A549 (cell line): ENCODE measurements around the gene SRPK1.

Experiments used
- CBX8 ChIP-seq: fragments of 200-600 bp; sonication (generic); IDR thresholded peaks from 2 replicates; pipeline ENCODE4 v1.6.1; 2016
- CHD2 ChIP-seq: fragments of 150-350 bp; IDR thresholded peaks from 2 replicates; pipeline ENCODE4 v1.6.1; 2014; ENCODE audit warnings: low read length; ENCODE audit not compliant: partially characterized antibody
- EP300 ChIP-seq, 2 experiments: fragments of >200 bp; sonication (Bioruptor Twin); formaldehyde crosslinking; IDR thresholded peaks; 2 replicates in 1 of 2; 3 replicates in 1 of 2; pipeline ENCODE4 v1.6.1; 2016 to 2017
- JUN ChIP-seq, 2 experiments: fragments of >200 bp; sonication (Bioruptor Twin); formaldehyde crosslinking; IDR thresholded peaks; 2 replicates in 1 of 2; 3 replicates in 1 of 2; pipeline ENCODE4 v1.6.1; 2016 to 2017
- KDM1A ChIP-seq: fragments of 200-600 bp; sonication (generic); IDR thresholded peaks from 2 replicates; pipeline ENCODE4 v1.6.1; 2016; ENCODE audit warnings: low read depth, mild to moderate bottlenecking
- MAZ ChIP-seq: fragments of 150-350 bp; IDR thresholded peaks from 2 replicates; pipeline ENCODE4 v1.6.1; 2014; ENCODE audit warnings: antibody characterized with exemption, low read depth, low read length, borderline replicate concordance
- NR3C1 ChIP-seq: fragments of >200 bp; sonication (Bioruptor Twin); formaldehyde crosslinking; IDR thresholded peaks from 3 replicates; pipeline ENCODE4 v1.6.1; 2017
- RCOR1 ChIP-seq: fragments of 150-350 bp; IDR thresholded peaks from 2 replicates; pipeline ENCODE4 v1.6.1; 2014; ENCODE audit warnings: antibody characterized with exemption, low read length, low read depth
- USF2 ChIP-seq: fragments of 450-650 bp; IDR thresholded peaks from 2 replicates; pipeline ENCODE4 v1.6.1; 2014; ENCODE audit warnings: antibody characterized with exemption
- TF ChIP-seq, protein P1 (sequence below): fragments of >200 bp; sonication (Bioruptor Twin); formaldehyde crosslinking; IDR thresholded peaks from 3 replicates; pipeline ENCODE4 v1.5.1; 2016
- TF ChIP-seq, protein P2 (sequence below): fragments of >200 bp; sonication (Bioruptor Twin); formaldehyde crosslinking; IDR thresholded peaks from 3 replicates; pipeline ENCODE4 v1.6.1; 2016

DNA sequence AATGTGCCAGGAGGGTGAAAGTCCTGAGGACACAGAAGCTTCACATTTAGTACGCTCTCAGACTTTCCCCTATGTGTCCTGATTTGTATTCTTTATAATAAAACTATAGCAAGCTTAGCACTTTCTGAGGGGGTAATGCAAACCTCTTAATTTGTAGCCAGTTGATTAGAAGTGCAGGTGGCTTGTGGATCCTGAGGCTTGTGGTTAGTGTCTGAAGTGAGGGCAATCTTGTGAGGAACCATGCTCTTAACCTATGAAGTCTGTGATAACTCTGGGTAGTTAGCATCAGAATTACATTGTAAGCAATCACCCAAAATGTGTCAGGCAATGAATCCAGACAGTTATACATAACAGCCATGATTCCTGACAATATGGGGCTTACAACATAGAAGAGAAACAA, 64.6 kb downstream of the SRPK1 start:
- no peak for TF ChIP-seq MAZ
- no peak for TF ChIP-seq USF2
- TF ChIP-seq KDM1A, result no peak
- TF ChIP-seq, protein P1, sequence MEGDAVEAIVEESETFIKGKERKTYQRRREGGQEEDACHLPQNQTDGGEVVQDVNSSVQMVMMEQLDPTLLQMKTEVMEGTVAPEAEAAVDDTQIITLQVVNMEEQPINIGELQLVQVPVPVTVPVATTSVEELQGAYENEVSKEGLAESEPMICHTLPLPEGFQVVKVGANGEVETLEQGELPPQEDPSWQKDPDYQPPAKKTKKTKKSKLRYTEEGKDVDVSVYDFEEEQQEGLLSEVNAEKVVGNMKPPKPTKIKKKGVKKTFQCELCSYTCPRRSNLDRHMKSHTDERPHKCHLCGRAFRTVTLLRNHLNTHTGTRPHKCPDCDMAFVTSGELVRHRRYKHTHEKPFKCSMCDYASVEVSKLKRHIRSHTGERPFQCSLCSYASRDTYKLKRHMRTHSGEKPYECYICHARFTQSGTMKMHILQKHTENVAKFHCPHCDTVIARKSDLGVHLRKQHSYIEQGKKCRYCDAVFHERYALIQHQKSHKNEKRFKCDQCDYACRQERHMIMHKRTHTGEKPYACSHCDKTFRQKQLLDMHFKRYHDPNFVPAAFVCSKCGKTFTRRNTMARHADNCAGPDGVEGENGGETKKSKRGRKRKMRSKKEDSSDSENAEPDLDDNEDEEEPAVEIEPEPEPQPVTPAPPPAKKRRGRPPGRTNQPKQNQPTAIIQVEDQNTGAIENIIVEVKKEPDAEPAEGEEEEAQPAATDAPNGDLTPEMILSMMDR, result no peak
- TF ChIP-seq NR3C1, result no peak
- TF ChIP-seq JUN (IDR thresholded peaks at IDR 0.05), result no peak
- no peak for TF ChIP-seq RCOR1
- no peak for TF ChIP-seq CBX8
- no peak for TF ChIP-seq EP300 (IDR thresholded peaks at IDR 0.05)
- TF ChIP-seq, protein P2, sequence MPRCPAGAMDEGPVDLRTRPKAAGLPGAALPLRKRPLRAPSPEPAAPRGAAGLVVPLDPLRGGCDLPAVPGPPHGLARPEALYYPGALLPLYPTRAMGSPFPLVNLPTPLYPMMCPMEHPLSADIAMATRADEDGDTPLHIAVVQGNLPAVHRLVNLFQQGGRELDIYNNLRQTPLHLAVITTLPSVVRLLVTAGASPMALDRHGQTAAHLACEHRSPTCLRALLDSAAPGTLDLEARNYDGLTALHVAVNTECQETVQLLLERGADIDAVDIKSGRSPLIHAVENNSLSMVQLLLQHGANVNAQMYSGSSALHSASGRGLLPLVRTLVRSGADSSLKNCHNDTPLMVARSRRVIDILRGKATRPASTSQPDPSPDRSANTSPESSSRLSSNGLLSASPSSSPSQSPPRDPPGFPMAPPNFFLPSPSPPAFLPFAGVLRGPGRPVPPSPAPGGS, result no peak
- TF ChIP-seq CHD2, result no peak
